ENCODE data around the gene TARP.

Gene TARP

GRCh38 chr7:38300175-38300574 is 26.7 kb upstream of the TARP start:
- no peak for DNase-seq (ENCODE audit: extremely low read depth, low read depth)
- TF ChIP-seq, protein P1, sequence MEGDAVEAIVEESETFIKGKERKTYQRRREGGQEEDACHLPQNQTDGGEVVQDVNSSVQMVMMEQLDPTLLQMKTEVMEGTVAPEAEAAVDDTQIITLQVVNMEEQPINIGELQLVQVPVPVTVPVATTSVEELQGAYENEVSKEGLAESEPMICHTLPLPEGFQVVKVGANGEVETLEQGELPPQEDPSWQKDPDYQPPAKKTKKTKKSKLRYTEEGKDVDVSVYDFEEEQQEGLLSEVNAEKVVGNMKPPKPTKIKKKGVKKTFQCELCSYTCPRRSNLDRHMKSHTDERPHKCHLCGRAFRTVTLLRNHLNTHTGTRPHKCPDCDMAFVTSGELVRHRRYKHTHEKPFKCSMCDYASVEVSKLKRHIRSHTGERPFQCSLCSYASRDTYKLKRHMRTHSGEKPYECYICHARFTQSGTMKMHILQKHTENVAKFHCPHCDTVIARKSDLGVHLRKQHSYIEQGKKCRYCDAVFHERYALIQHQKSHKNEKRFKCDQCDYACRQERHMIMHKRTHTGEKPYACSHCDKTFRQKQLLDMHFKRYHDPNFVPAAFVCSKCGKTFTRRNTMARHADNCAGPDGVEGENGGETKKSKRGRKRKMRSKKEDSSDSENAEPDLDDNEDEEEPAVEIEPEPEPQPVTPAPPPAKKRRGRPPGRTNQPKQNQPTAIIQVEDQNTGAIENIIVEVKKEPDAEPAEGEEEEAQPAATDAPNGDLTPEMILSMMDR (IDR thresholded peaks at IDR 0.05; ENCODE audit: low read depth, low read length), result no peak

DNA sequence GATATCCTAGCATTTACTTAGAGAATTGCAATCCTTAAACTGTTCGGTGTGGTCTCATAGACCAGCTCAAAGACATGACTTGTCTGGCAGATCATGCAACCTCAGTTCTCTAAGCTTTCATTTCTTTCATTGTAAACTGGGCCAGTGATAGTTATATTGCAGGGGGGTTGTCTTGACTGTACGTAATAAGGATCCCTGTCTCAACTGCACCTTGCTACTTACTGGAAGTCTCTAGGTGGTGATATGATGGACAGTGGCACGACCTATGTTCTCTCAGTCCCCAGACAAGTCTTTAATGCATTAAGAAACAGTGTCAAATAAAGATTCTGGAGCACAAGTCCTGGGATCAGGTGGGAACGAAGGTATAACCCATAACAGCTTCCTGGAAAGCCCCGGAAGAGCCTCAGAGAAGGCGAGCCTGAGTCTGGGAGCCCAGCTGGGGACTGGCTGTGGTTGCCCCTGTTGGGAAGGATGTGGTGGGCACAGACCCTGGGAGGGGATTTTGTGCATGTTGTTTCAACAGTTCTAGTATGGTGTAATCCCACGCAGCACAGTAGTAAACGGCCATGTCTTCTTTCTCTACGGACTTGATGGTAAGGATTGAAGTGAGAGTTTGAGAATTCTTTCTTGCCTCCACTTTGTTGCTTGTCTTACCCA is 26.0 kb upstream of the TARP start:
- DNase-seq (ENCODE audit: extremely low read depth, low read depth), result no peak
- TF ChIP-seq, protein P1 (IDR thresholded peaks at IDR 0.05; ENCODE audit: low read depth, low read length), result no peak

- DNase-seq (ENCODE audit: extremely low read depth, low read depth), result no peak
- TF ChIP-seq, protein P1 (IDR thresholded peaks at IDR 0.05; ENCODE audit: low read depth, low read length), result no peak
Observed at GRCh38 chr7:38296059-38296857, 22.8 kb upstream of the TARP start.

- DNase-seq (ENCODE audit: extremely low read depth, low read depth), result no peak
- TF ChIP-seq, protein P1 (IDR thresholded peaks at IDR 0.05; ENCODE audit: low read depth, low read length), result no peak
Observed at GRCh38 chr7:38294926-38295325, 21.5 kb upstream of the TARP start.

- TF ChIP-seq, protein P1 (IDR thresholded peaks at IDR 0.05; ENCODE audit: low read depth, low read length), result no peak
- no peak for DNase-seq (ENCODE audit: extremely low read depth, low read depth)
Observed at GRCh38 chr7:38292442-38292841, 19.0 kb upstream of the TARP start.

- no peak for DNase-seq (ENCODE audit: extremely low read depth, low read depth)
- TF ChIP-seq, protein P1 (IDR thresholded peaks at IDR 0.05; ENCODE audit: low read depth, low read length), result no peak
Observed at GRCh38 chr7:38291650-38292049, 18.2 kb upstream of the TARP start.

- no peak for DNase-seq (ENCODE audit: extremely low read depth, low read depth)
Observed at GRCh38 chr7:38291117-38291647, 17.7 kb upstream of the TARP start.

More at GRCh38 chr7:38291117-38291647, 17.7 kb upstream of the TARP start:
- TF ChIP-seq, protein P1 (IDR thresholded peaks at IDR 0.05; ENCODE audit: low read depth, low read length), result no peak

Data from AG09319 (cell line).